HuH-7.5 (cell line): ENCODE data around the gene TJP2.

Experiments used
- DNase-seq: peaks from one replicate; pipeline ENCODE4 v3.0.0; 2011; ENCODE audit warnings: low spot score

TJP2 gene

DNA sequence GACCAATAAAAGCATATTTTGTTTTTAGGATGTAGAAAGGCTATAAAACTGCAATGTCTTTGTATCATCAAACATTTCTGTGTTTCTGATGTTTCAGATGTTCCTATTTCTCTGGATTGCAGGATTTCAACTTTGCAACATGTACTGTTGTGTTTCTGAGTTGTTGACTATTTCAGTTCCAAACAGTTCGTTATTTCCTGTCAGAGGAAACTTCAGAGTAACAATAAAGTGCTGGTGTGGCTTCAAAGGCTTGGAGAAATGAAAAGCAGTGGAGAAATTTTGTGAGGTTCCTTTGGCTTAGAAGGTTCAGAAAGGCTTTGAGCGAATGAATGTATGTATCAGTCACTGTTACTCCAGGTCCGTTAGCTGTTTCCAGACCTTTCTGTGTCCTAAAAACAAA, 17.2 kb downstream of the TJP2 start:
- DNase-seq = no peak

DNA sequence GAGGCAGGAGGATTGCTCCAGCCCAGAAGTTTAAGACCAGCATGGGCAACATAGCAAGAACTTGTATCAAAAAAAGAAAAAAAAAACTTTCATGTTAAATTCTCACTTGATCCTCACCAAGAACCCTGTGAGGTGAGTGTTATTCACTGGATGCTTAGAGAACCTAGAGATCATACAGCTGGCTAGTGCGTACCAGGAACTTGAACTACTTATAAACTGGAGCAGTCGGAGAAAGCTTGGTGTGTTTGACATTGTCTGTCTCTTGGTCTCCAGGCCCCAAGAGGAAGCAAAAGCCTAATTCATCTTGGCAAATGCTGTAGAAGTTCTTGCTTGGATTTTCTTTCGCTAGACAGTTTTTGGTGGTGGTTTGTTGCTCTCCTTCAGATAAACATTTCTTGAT, 18.1 kb downstream of the TJP2 start:
- DNase-seq = no peak

DNA sequence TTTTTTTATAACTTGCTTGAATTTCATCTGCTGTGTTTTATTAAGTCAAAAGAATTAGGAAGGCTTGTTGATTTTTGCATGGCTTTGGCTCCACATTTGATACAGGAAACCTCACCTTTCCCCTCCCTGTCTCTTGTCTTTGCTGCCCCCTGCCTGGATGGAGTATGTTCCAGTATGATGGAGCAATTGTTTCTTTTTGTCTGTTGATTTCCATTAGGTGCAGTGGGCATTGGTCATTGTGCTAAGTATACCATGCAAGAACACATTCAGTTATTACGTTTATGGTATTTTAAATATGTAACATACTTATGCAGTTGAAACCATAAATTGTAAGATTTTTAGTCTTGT, 19.6 kb downstream of the TJP2 start:
- no peak for DNase-seq

DNA sequence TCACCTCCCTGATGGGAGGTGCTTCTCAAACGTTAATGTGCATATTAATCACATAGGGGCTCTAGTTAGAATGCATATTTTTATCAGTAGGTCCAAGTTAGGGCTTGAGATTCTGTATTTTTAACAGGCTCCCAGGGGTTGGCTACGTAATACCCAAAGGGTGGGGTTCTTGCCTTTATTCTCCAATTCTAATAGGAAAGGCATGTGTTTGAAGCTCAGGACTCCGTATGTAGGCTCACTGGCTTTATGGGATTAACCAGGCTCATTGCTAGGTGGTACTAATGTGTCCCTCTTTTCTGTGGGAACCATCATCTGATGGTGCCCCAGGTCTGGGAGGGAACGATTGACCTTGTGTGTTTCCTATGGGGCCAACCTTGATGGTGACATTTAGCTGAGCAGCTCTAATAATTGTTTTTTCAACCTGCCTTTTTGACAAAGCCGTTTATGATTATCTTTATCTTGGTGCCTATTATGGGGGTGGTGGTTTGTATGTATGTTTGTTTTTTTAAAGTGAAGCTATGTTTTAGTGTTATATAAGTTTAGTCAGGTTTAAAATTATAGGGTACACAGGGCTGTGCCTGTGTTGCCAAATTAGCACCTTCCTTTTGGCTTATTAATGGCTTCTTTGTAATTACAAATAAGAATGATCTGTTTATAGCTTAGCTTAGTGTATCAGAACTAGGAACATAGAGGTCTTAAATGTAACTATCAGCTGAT, 20.8 kb downstream of the TJP2 start:
- no peak for DNase-seq

DNA sequence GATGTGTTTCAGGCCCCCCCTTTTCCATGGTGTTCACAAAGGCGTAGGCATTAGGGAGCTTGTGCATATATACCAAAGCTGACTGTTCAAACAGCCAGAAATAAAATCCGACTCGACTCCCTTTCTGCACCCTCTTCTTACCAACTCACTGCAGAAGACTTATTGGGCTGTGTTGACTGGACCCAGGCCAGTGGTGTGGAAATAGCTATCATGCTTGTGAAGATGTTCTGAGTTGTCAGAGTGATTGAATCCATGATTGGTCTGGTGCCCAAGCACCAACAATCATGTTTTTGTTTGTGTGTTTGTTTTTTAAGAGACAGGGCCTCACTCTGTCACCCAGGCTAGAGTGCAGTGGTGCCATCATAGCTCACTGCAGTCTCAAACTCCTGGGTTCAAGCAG, 21.6 kb downstream of the TJP2 start:
- no peak for DNase-seq

DNA sequence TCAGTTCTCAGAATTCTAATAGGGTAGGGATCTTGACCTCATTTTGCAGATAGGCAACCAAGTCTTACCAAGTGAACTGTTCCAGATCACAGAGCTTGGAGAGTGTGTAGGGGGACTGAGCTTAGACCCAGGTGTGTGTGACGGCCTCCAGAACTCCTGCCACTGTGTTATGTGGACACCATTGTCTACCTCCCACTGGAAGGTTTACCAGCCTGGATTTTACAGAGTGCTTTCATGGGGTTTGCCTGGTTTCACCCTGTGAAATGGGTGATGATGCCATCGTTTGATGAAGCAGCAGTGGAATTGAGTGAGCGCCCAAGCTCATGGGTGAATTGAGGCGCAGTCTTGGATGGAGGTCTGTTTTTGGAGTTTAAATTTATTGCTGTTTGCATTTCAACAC, 23.6 kb downstream of the TJP2 start:
- DNase-seq = no peak

DNA sequence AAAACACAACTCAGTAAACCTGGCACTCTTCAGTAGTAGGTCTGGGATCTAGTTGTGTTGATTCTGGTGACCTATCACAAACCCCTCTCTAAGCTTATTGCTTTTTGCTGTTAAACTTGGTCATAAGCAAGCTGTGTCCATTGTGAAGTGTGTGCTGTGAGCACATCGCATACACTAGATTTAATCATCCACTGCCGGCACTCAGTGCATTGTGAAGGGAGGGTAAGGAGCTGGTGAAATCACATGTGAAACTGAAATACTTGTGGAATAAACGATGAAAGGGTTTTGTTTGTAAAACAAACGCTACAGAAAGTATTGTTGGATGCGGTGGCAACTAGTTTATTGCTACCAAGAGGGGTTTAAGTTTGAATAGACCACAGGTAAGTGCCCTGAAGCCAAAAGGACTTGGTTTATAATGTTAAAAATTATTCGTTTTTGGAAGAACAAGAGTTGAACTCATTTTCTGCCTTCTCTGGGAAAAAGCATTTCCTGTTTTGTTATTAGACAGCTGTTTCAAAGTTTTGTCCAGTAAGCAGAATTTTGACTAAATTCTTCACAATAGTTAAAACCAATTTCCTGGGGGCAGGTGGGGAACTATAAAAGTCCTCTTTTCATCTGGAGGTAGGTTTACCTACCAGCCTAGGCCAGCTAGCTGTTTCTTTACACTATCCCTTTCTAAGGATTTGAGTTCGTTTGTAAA, 24.6 kb downstream of the TJP2 start:
- no peak for DNase-seq

DNA sequence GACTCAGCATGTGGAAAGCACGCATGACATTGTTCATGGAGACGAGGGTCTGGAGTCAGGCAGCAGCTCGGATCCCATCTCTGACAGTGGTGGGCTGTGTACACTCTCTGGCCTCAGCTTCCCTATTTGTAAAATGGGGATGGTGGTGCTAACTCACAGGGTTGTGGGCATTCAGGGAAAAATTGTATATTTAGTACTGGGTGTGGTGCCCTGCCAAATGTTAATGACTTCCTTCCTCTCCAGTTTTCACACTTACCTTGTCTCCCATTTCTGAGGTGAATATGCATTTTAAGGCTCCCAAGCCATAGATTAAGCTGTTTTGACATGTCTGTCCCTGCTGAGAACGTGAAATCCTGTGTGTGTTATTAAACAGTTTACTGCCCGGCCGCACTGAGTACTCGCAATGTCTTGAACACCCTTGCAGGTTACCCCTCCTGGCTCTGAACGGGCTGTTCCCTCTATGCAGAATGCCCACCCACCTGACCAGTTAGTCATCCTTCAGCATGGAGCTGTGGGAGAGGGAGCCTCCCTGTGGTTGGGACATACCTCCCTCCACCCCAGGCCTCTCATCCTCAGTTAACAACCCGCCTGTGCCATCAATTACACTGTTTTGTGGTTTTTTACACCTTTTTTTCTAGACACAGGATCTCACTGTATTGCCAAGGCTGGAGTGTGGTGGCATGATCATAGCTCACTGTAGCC, 25.8 kb downstream of the TJP2 start:
- DNase-seq = no peak

DNA sequence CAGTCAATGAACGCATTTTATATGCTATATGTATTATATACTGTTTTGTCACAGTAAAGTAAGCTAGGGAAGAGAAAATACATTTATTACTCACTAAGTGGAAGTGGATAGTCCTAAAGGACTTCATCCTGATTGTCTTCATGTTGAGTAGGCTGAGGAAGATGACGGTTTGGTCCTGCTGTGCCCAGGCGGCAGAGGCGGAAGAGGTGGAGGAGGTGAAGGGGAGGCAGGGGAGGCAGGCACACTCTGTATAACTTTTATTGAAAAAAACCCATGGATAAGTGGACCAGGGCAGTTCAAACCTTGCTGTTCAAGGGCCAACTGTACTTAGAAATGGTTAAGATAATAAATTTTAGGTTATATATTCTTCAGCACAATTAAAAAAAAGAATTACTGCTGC, 28.5 kb downstream of the TJP2 start:
- DNase-seq = no peak

DNA sequence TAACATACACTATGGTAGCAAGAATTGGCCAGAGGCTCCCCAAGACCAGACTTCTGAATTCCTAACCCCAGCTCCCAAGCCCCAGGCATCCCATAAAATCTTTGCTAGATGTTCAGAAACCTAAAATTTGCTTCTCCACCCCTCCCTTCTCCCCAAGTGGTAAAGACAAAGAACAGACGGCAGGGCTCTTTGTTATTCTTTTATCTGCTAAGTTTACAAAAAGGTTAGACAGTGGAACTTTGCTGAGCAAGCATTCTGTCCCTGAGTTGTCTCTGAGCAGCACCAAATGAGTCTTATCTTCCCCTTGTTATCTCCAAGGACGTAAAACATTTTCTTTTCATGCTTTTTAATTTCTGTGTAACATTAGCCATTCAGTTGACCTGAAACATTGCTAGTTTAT, 30.2 kb downstream of the TJP2 start:
- no peak for DNase-seq

DNA sequence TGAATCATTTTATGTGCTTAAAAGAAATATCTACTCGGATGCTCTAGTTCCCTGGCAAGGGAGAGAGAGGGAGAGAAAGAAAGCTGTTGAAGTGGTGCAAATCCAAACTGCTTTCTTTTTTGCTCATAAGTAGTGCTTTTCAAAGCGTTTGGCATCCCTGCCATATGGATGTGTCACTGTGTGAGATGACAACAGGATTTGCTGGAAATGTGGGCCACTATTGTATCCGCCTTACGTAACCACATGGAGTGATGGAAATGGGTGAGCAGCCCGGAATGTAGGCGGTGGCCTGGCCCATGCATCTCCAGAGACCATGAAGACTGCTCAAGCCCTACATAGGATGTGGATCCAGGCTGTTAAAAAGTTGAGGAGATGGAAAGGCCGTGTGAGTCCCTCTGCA, 30.8 kb downstream of the TJP2 start:
- DNase-seq = no peak

DNA sequence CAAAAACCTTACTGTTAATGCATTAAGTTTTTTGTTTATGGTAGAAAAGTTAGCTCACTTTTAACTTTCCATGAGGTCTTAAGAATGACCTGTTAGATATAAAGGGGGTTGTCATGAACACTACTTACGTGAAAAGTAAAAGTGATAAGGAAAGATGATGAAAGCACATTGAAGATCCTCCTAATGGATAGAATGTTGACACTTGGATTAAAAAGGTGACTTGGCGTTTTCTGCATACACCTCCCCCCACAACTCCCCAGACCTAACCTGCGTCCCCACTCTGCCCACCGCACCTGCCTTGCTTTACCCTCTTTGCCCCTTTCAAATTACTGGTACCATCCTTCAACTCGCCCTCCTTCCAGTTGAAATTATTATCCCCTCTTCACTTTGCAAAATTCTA, 32.0 kb downstream of the TJP2 start:
- no peak for DNase-seq

DNA sequence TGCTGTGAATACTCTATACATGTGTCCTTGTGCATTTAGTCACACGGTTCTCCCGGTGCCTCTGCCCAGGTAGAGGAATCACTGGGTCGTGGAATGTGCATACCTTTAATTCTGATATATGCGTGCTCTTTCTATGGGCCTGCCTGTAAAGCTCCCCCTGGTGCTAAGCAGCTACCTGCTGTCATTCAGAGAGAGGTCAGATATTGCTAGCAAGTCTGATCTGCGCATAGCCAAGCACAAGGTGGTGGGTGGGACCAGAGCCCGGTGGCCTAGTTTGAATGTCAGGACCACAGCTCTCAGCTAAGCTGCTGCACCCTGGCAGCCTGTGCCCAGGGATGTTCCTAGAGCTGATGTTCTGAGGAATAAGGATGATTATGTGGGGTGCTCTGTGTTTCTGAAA, 33.4 kb downstream of the TJP2 start:
- no peak for DNase-seq

DNA sequence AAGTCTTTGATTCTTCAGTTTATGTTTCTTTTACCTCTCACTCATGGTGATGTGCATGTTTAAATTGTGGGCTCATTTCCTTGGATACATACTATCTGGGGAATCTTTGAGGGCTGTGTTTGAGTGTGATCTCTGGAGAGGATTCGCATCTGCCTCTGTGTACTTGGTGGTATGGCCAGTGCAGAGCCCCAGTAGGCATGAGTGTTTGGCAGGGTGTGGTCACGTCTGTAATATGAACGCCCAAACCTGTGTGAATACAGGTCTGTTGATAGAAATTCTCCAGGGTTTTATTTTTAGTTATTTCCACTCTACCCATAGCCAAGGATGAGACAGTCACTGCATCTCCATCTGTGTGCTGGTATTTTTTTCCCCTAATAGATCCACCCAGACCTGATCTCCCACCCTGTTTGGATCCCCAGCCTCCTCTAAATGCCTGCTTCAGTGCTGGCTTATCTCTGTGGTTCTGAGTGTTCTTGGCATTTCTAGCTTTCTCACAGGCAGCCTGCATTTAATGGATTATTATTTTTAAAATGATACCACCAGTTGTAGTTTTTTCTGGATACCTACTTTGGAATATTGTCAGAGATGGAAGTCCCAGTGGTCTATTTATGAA, 37.5 kb downstream of the TJP2 start:
- no peak for DNase-seq

DNA sequence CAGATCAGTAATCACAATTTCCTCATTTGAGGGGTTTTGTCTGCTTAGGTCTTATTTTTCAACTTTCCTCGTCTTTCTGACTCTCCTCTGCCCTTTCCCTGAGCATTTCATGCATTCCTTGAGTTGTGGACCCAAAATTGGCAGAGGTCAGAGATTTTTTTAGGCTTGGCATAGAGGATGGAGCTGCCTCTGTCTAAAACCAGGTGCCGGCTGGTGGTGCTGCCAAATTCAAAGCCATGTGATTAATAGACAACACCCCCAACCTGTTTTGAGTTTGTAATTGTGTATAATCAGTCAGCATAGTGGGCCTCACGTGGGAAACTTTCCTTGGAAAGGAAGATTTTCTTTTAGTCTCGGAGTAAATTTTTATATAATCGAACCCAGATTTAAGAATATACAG, 39.6 kb downstream of the TJP2 start:
- DNase-seq = no peak

DNA sequence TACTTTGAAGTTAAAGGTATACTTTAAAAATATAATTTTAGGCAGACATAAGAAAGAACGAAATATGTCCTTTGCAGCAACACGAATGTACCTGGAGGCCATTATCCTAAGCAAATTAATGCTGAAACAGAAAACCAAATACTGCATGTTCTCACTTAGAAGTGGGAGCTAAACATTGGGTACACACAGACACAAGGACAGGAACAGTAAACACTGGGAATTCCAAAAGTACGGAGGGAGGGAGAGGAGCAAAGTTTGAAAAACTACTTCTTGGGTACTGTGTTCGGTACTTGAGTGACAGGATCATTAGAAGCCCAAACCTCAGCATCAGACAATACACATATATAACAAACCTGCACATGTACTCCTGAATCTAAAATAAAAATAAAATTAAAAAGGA, 40.9 kb downstream of the TJP2 start:
- DNase-seq = no peak

DNA sequence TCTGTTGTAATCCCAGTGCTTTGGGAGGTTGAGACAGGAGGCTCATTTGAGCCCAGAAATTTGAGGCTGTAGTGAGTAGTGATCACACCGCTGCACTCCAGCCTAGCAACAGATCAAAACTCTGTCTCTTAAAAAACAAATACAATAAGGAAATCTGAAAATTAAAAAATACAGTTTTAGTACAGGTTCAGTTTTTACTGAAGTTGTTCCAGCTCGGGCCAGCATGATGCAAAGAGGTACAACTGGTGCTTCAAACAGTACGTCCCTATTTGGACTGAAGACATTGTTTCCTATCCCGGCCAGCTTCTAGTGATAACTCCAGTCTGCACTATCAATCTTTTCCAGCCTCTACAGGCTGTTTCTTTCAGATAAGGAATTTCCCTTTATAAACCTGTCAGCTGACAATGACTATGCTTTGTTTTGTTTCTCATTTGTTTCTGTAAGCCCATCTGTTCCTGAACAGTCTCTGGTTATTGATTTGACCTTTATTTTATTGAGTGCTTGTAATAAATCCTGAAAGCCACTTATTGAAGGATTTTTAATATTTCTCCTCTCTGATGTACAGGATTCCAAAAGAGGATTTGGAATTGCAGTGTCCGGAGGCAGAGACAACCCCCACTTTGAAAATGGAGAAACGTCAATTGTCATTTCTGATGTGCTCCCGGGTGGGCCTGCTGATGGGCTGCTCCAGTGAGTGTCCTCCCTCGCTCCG, 41.9 kb downstream of the TJP2 start:
- DNase-seq = no peak

DNA sequence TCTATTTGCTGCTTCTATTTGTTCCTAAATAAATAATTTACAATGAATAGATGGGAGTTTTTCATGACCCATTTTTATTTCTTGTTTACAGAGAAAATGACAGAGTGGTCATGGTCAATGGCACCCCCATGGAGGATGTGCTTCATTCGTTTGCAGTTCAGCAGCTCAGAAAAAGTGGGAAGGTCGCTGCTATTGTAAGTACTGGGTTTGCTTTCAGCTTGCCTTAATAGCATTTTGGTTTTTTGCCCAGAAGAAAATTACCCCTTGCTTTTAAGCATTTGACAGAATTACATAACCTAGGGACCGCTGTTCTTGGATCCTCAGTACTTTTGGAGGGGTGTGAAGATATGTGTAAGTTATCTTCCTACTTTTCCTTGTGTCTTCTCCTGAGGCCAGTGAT, 44.1 kb downstream of the TJP2 start:
- DNase-seq = no peak

DNA sequence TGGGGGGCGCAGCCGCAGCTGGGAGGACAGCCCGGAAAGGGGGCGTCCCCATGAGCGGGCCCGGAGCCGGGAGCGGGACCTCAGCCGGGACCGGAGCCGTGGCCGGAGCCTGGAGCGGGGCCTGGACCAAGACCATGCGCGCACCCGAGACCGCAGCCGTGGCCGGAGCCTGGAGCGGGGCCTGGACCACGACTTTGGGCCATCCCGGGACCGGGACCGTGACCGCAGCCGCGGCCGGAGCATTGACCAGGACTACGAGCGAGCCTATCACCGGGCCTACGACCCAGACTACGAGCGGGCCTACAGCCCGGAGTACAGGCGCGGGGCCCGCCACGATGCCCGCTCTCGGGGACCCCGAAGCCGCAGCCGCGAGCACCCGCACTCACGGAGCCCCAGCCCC, 47.0 kb downstream of the TJP2 start:
- DNase-seq = no peak

DNA sequence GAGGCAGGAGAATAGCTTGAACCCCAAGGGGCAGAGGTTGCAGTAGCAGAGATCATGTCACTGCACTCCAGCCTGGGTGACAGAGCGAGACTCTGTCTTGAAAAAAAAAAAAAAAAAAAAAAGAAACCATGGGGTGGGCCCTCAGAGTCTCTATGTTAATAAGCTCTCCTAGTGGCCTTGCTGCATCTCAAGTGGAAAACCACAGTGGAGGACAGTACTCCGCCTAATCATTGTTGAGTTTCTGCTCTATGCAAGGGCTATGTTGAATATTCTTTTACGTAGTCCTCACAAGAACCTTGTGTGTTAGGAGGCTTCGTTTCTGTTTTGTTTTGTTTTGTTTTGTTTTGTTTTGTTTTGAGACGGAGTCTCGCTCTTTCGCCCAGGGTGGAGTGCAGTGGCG, 48.9 kb downstream of the TJP2 start:
- DNase-seq = no peak

DNA sequence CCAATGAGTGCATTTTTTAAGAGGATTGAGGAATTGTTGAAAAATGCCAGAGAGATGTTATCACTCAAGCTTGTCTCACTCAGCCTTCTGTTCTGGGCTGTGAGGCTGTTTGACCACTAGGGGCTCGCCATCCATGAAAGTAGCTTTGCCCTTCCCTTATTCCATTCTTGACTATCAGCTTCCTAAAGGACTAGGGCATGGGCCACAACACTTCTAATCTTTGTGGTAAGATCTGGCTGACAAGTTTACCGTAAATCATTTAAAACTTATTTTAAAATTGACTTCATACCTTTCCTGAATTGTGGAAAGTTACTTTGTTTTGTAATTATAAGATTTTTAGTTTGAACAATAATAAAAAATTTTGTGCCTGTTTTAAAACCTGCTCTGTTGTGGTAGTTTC, 49.5 kb downstream of the TJP2 start:
- DNase-seq = peak; percentile 71

DNA sequence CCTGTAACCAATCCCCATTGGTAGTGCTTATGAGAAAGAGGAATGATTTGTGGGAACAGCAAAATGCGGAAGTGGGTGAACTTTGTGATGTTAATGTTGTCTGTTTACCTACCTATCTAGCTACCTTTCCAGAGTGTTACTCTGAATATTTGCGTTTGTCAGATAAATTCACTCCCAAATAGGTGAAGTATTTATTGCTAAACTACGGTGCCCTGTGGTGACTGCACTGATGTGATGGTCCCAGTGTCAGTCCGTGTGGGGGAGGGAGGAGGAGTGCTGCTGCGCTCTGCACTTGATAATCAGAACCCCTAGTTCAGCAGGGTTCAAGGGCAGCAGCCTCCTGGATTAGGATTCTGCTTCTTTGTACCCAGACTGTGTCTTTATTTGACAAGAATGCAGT, 55.3 kb downstream of the TJP2 start:
- DNase-seq = no peak

DNA sequence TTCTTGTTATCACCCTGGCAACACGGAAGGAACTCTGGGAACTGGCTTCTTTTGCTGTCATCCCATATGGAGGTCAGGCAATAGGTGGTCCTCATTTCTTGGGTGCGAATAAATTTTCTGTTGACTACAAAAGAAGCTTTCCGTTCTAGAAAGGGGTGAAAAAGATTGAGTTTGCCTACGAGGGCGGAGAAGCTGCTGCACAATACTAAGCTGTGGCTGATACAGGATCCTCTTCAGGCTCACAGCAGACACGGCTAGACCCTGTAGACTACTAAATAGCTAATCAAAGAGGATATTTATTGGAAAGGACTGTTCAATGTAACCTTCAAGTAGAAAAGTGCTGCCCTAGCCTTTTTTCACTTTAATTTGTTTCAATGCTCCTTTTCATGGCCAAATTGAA, 58.1 kb downstream of the TJP2 start:
- no peak for DNase-seq
